Measurements from ENCODE around the gene PTTG1IP.

The PTTG1IP gene

DNA sequence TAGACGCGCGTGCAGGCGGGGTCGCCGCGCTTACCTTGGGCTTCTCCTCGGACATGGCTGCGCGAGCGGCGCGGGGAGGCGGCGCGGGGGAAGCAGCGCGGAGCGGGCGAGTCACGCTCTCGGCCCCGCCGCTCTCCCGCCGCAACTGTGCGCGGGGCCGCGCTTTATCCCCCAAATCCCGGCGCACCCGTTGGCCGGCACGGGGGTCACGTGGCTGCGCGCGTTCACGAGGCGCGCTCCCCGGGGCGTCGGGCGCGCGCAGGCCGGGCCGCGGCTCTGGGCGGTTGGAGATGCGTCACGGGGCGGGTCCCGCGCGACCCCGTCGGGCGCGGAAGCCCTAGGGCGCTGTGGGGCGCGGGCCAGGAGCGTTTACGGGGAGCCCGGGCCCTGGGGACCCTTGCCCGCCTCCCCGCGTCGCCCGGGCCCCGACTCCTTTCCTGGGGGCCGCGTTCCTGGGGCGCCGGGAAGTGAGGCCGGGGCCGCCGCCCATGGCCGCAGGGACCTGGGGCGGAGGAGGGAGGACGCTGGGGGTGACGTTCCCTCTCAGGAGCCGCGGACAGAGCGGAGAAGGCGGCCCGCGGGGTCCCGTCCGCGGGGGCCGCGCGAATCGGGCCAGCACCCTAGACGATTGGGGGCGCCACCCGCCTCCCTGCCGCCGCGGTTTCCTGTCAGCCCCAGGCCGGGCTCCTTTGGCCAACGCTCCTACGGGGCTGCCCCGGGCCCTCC, 55.4 kb downstream of the PTTG1IP start, which contains the start of gene SUMO3:
Gene SUMO3, minus strand, starts transcription at position 149 of the 726 bp plus-strand sequence. Its CDS starts 94 bp downstream, at position 55.
- peak in 1 of 2 experiments; percentile 87 for DNase-seq

- peak; percentile 17 to 87 for DNase-seq
These were observed 56.0 kb downstream of the PTTG1IP start for GRCh38 chr21:44817506-44817880.

DNA sequence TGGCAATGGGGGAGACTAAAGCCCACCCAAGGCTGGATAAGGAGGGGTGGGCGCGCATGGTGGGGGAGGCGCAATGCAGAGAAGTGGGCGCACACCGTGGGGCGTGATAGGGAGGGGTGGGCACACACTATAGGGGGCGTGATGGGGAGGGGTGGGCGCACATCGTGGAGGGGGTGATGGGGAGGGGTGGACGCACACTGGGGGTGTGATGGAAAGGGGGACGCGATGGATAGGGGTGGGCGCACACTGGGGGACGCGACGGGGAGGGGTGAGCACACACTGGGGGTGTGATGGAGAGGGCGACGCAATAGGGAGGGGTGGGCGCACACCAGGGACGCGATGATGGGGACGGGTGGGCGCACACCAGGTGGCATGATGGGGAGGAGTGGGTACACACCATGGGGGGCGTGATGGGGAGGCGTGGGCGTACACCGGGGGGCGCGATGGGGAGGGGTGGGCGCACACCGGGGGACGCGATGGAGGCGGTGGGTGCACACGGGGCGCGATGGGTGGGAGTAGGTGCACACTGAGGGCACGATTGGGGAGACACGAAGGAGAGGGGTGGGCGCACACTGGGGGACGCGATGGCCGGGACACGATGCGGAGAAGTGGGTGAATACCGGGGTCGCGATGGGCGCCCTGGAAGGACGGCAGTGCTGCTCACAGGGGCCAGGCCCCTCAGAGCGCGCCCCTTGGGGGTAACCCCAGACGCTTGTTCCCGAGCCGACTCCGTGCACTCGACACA, 56.6 kb downstream of the PTTG1IP start:
- DNase-seq: no peak

- no peak for DNase-seq
These were observed 57.5 kb downstream of the PTTG1IP start for GRCh38 chr21:44815852-44816628.

- DNase-seq: no peak
These were observed 58.3 kb downstream of the PTTG1IP start for GRCh38 chr21:44815225-44815624.

DNA sequence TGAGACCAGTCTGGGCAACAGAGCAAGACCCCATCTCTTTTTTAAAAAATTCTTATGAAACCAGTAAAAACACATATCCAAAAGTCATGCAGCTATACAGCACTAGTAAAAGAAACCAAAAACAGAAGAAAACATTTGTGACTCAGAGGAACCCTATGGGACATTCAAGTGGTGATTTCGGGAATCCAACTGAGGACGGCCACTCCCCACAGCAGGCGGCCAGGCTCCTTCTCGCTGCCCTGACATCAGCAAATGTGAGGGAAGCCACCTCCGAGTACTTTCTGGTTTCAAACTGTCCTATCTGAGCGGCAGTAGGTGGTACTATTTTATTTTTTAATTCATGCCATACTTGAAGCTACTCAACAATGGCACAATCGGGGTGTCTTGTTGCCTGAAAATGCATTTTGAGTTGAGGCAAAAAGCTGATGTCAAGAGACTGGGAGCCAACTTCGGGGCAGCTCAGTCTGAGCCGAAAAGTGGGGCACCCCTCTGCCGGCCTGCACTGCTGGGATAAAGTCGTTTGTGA, 58.9 kb downstream of the PTTG1IP start:
- no peak for DNase-seq

GRCh38 chr21:44813727-44814126, 59.8 kb downstream of the PTTG1IP start:
- no peak for DNase-seq

DNA sequence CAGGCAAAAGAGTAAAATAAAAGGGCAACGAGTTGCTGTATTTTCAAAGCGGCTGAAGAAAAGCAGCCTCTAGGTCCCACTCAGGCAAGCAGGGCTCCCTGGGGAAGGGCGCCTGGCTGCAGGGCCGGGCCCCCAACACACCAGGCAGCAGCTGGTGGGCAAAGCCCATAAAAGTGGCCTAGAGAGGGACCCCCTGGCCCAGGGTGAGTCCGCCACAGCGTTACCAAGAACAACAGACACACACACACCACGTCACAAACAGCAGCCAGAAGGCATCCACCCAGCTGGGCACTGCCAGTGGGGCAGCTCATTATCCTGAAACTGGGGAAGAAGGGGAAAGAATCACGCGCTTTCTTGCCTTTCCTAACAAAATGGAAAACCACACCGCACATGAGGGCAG, 60.3 kb downstream of the PTTG1IP start:
- DNase-seq: no peak

GRCh38 chr21:44812640-44813039, 60.9 kb downstream of the PTTG1IP start:
- no peak for DNase-seq

- DNase-seq: no peak
These were observed 62.7 kb downstream of the PTTG1IP start for GRCh38 chr21:44810779-44811178.

DNA sequence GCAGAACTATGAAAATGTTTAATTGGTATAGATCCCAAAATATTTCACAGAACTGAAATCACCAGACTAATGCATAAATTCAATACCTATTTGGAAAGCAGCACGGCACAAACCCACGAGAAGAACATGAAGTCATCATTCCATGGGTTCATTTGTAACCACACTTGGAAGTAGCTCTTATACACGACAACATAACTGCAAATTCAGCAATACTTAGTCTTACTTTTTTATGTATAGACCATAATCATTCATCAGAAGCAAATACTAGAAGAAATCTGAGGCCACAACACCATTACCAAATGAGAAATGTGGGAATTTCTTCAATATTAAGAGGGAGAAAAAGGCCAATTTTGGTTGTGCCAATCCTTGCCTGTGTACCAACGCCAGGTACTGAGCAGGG, 67.6 kb downstream of the PTTG1IP start:
- no peak for DNase-seq

- DNase-seq: no peak
These were observed 68.3 kb downstream of the PTTG1IP start for GRCh38 chr21:44805226-44805625.

GRCh38 chr21:44804762-44805161, 68.7 kb downstream of the PTTG1IP start:
- no peak for DNase-seq

- DNase-seq: no peak
These were observed 69.8 kb downstream of the PTTG1IP start for GRCh38 chr21:44803651-44804050.

DNA sequence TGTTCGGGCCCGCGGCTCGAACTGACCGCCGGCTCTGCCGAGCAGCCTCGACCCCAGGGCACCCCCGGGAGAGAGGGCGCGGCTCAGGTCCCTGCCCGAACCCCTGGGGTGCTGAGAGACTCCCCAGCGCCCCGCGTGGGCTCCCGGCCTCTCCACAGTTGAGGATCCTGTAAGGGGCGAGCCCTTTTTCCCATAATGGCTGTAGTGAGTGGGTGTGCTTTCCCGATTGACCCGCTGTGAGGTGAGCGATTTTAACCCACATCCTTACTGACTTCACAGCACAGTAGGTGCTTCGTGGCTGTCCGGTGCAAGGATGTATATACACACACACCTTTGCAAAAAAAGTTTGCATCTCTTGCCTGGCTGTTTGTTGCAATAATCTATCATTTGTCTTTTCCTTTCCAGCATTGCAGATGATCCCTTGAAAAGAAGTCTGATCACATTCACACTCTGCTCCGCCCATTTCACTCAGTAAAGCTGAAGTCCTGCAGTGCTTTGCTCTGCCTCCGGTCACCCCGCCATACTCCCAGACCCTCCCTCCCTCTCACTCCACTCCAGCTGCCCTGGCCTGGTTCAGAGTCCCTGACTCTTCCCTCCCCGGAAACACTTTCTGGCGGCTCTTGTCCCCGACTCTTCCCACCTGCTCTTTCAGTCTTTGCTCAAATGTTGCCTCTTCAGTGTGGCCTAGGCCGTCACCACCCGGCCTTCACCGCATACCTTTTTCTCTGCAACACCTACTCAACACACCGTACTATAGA, 70.9 kb downstream of the PTTG1IP start:
- peak in 1 of 2 experiments; percentile 41 for DNase-seq

GRCh38 chr21:44801468-44802395, 71.8 kb downstream of the PTTG1IP start, which contains the start of gene UBE2G2:
UBE2G2 (minus strand) TSS chr21:44801820; CDS start chr21:44801748, 72 bp downstream.
- DNase-seq: peak; percentile 49 to 90

DNA sequence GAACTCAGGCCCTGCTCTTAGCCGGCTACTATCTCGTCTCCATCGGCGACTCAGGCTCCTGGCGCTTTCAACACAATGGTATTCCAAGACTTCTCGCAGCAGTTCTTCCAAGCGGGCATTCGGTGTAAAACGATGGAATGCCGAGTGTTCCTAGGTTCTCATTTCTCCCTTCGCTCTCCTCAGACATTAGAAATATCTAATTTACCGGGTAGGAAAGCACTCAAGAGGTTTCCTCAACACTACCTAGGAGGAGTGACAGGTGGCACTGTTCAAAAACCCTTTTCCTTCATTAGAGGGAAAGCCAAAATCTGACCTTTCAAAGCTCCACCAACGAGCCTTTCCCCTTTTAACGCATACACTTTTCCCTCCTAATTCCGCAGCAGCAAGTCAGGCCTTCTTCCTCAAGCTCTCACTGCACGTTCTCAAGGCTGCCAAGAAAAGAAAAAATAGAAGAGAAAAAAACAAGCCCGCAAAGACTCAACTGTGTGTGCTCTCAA, 72.5 kb downstream of the PTTG1IP start:
- DNase-seq: peak; percentile 43 to 47

GRCh38 chr21:44800103-44800502, 73.4 kb downstream of the PTTG1IP start:
- peak; percentile 25 to 70 for DNase-seq

- DNase-seq: no peak
These were observed 73.8 kb downstream of the PTTG1IP start for GRCh38 chr21:44799646-44800045.
